SK-N-SH (cell line): Measurements from ENCODE around the gene CFAP20. TPM values are rescaled to one million over a fixed set of nuclear protein-coding genes. Genes with fewer than 3 reads are reported as not detected.

ENCODE experiments used
- CTCF ChIA-PET: fragments of 300-600, 350-600 bp; formaldehyde crosslinking; extraction: SDS; loops from one replicate; lab custom pipeline; 2021; lab: Yijun Ruan, JAX
- POLR2A ChIA-PET: fragments of 350-600 bp; sonication (Branson Sonifier 250); formaldehyde crosslinking; extraction: SDS; loops from one replicate; lab custom pipeline; 2020; ENCODE audit warnings: antibody characterized with exemption, inconsistent platforms; lab: Yijun Ruan, JAX
- DNase-seq: peaks from one replicate; pipeline ENCODE4 v3.0.0; 2012
- H2AFZ ChIP-seq: fragments of 200-600 bp; sonication (generic); 2 replicates; pipeline ENCODE4 v1.8.1; 2016; ENCODE audit warnings: antibody characterized with exemption, mild to moderate bottlenecking, low read depth
- H3F3A ChIP-seq: fragments of 200-600 bp; sonication (generic); replicated peaks from 2 replicates; pipeline ENCODE3; 2016; ENCODE audit warnings: antibody characterized with exemption, mild to moderate bottlenecking; ENCODE audit not compliant: insufficient read depth
- H3K27ac ChIP-seq, 2 experiments: fragments of 200-500 bp in 1 of 2; fragments of 200-600 bp in 1 of 2; sonication (Bioruptor generic) in 1 of 2; sonication (generic), shearing (Covaris generic) in 1 of 2; 2 replicates each; pipeline versions ENCODE4 v1.5.1 to v1.6.1; 2014 to 2016; ENCODE audit warnings: low read depth in 2 of 2, inconsistent platforms in 1 of 2, low read length in 1 of 2, mild to moderate bottlenecking in 1 of 2, mixed read lengths in 1 of 2
- H3K27me3 ChIP-seq: fragments of 200-600 bp; sonication (generic), shearing (Covaris generic); 2 replicates; pipeline ENCODE4 v1.6.1; 2016; ENCODE audit warnings: mixed run types; ENCODE audit not compliant: insufficient read depth
- H3K36me3 ChIP-seq, 2 experiments: fragments of 200-500 bp in 1 of 2; fragments of 200-600 bp in 1 of 2; sonication (Bioruptor generic) in 1 of 2; sonication (generic) in 1 of 2; replicated peaks in 1 of 2; 2 replicates each; pipeline versions ENCODE3 to v1.5.1; 2014 to 2016; ENCODE audit warnings: low read length in 1 of 2, mild to moderate bottlenecking in 1 of 2; ENCODE audit not compliant: insufficient read depth in 2 of 2, control insufficient read depth in 1 of 2
- H3K4me1 ChIP-seq, 2 experiments: fragments of 200-500 bp in 1 of 2; fragments of 200-600 bp in 1 of 2; sonication (Bioruptor generic) in 1 of 2; sonication (generic), shearing (Covaris generic) in 1 of 2; 2 replicates each; pipeline versions ENCODE4 v1.5.1 to v1.6.1; 2014 to 2016; ENCODE audit warnings: low read depth in 1 of 2, low read length in 1 of 2, mixed run types in 1 of 2; ENCODE audit not compliant: insufficient read depth in 2 of 2, control insufficient read depth in 1 of 2
- H3K4me2 ChIP-seq: fragments of 200-600 bp; sonication (generic), shearing (Covaris generic); 2 replicates; pipeline ENCODE4 v1.6.1; 2017; ENCODE audit warnings: mixed run types
- H3K4me3 ChIP-seq, 2 experiments: fragments of 200-500 bp in 1 of 2; fragments of 200-600 bp in 1 of 2; sonication (Bioruptor generic) in 1 of 2; sonication (generic), shearing (Covaris generic) in 1 of 2; 2 replicates each; pipeline versions ENCODE4 v1.5.1 to v1.8.1; 2014 to 2016; ENCODE audit warnings: low read depth in 2 of 2, inconsistent platforms in 1 of 2, low read length in 1 of 2, mild to moderate bottlenecking in 1 of 2, mixed read lengths in 1 of 2, moderate library complexity in 1 of 2
- H3K79me2 ChIP-seq: fragments of 200-600 bp; sonication (generic); 2 replicates; pipeline ENCODE4 v1.8.1; 2017; ENCODE audit warnings: mild to moderate bottlenecking; ENCODE audit not compliant: insufficient read depth
- H3K9ac ChIP-seq: fragments of 200-600 bp; sonication (generic); 2 replicates; pipeline ENCODE4 v1.6.1; 2017; ENCODE audit warnings: mixed run types
- H3K9me2 ChIP-seq: fragments of 200-600 bp; sonication (generic); 2 replicates; pipeline ENCODE4 v1.6.1; 2017; ENCODE audit warnings: mixed run types
- H3K9me3 ChIP-seq: fragments of 200-600 bp; sonication (generic); 2 replicates; pipeline ENCODE4 v1.6.1; 2017; ENCODE audit warnings: mixed run types, mild to moderate bottlenecking, moderate library complexity
- H4K20me1 ChIP-seq: fragments of 200-600 bp; sonication (generic); 2 replicates; pipeline ENCODE4 v1.6.1; 2017; ENCODE audit warnings: mild to moderate bottlenecking, mixed run types; ENCODE audit not compliant: insufficient read depth
- CHD2 ChIP-seq: fragments of 150-350 bp; IDR thresholded peaks from 2 replicates; pipeline ENCODE4 v1.6.1; 2018; ENCODE audit warnings: low read length; ENCODE audit not compliant: partially characterized antibody
- CTCF ChIP-seq: fragments of 200-600 bp; sonication (generic); IDR thresholded peaks from 2 replicates; pipeline ENCODE4 v1.6.1; 2017; ENCODE audit warnings: antibody characterized with exemption, mild to moderate bottlenecking, moderate library complexity
- EZH2phosphoT487 ChIP-seq: fragments of 200-600 bp; sonication (generic); IDR thresholded peaks from 2 replicates; pipeline ENCODE4 v1.6.1; 2017; ENCODE audit warnings: low read depth, mixed run types, mild to moderate bottlenecking, antibody characterized with exemption, moderate library complexity, borderline replicate concordance
- FOSL2 ChIP-seq: IDR thresholded peaks from 2 replicates; pipeline ENCODE4 v1.4.0; 2012; ENCODE audit warnings: low read depth, mild to moderate bottlenecking, moderate library complexity, borderline replicate concordance
- FOXM1 ChIP-seq: IDR thresholded peaks from 2 replicates; pipeline ENCODE4 v1.4.0; 2012; ENCODE audit warnings: low read depth, mild to moderate bottlenecking
- IRF3 ChIP-seq: fragments of 150-350 bp; IDR thresholded peaks from 2 replicates; pipeline ENCODE4 v1.6.1; 2016; ENCODE audit warnings: mild to moderate bottlenecking, low read depth, low read length
- JUND ChIP-seq: IDR thresholded peaks from 2 replicates; pipeline ENCODE4 v1.4.0; 2012
- MAX ChIP-seq: IDR thresholded peaks from 2 replicates; pipeline ENCODE4 v1.4.0; 2012; ENCODE audit warnings: low read depth
- MEF2A ChIP-seq: IDR thresholded peaks from 2 replicates; pipeline ENCODE4 v1.4.0; 2012; ENCODE audit warnings: low read depth, borderline replicate concordance
- NFIC ChIP-seq: IDR thresholded peaks from 2 replicates; pipeline ENCODE4 v1.4.0; 2012; ENCODE audit warnings: borderline replicate concordance
- NRF1 ChIP-seq: IDR thresholded peaks from 2 replicates; pipeline ENCODE4 v1.6.1; 2012; ENCODE audit warnings: low read depth, mild to moderate bottlenecking, low read length
- POLR2AphosphoS5 ChIP-seq: IDR thresholded peaks from 2 replicates; pipeline ENCODE4 v1.6.1; 2012; ENCODE audit warnings: low read depth, low read length
- RAD21 ChIP-seq: IDR thresholded peaks from 2 replicates; pipeline ENCODE4 v1.6.1; 2012; ENCODE audit warnings: mild to moderate bottlenecking, low read length
- RCOR1 ChIP-seq: fragments of 150-350 bp; IDR thresholded peaks from 2 replicates; pipeline ENCODE4 v1.6.1; 2017; ENCODE audit warnings: antibody characterized with exemption, low read length
- REST ChIP-seq: IDR thresholded peaks from 2 replicates; pipeline ENCODE4 v1.6.1; 2012; ENCODE audit warnings: mild to moderate bottlenecking, low read depth, low read length, moderate library complexity
- SMC3 ChIP-seq: IDR thresholded peaks from 2 replicates; pipeline ENCODE4 v1.6.1; 2012; ENCODE audit warnings: low read depth, low read length, improper control_type of control experiment
- TAF1 ChIP-seq: IDR thresholded peaks from 2 replicates; pipeline ENCODE4 v1.6.1; 2012; ENCODE audit warnings: low read depth, mild to moderate bottlenecking, low read length, moderate library complexity, borderline replicate concordance
- TCF12 ChIP-seq: IDR thresholded peaks from 2 replicates; pipeline ENCODE4 v1.4.0; 2012
- TEAD4 ChIP-seq: IDR thresholded peaks from 2 replicates; pipeline ENCODE4 v1.4.0; 2012; ENCODE audit warnings: mild to moderate bottlenecking, borderline replicate concordance; ENCODE audit not compliant: insufficient read depth
- USF1 ChIP-seq: IDR thresholded peaks from 2 replicates; pipeline ENCODE4 v1.4.0; 2012; ENCODE audit warnings: low read depth, borderline replicate concordance
- USF2 ChIP-seq: fragments of 150-350 bp; IDR thresholded peaks from 2 replicates; pipeline ENCODE4 v1.6.1; 2017; ENCODE audit warnings: antibody characterized with exemption, low read length, low read depth, borderline replicate concordance
- YY1 ChIP-seq: IDR thresholded peaks from 2 replicates; pipeline ENCODE4 v1.4.0; 2012; ENCODE audit warnings: low read depth, mild to moderate bottlenecking
- ZBTB33 ChIP-seq: IDR thresholded peaks from 2 replicates; pipeline ENCODE4 v1.4.0; 2012; ENCODE audit warnings: low read depth, borderline replicate concordance
- WGBS: methylation state at CpG from one replicate; pipeline ENCODE4 v1.1.6; 2017; ENCODE audit warnings: low lambda C conversion rate; 5-methylcytosine and 5-hydroxymethylcytosine counted together
- polyA plus RNA-seq, 3 experiments: library from polyadenylated mRNA; depleted of rRNA; stranded (reverse); fragments of >200 nt; gene quantifications; 2 replicates each; pipeline ENCODE4 v1.2.3, GENCODE V29; 2012

Gene CFAP20
- polyA plus RNA-seq, 1 of the 3 experiments (the other 2 are of a cell fraction), result 61.6 TPM

GRCh38 chr16:58127033-58127556 lies 2.1 kb downstream of the CFAP20 start:
- Histone ChIP-seq H3K4me2 (peak overlapping the region; percentile 78), H3K36me3 (no peaks in the 10 kb centered on the region), H3K27me3 (no peaks in the 10 kb centered on the region), H3K27ac (peak overlapping the region in 1 of 2 experiments; percentile 45; a peak in 1 of 4 replicates), H3K9me2 (no peaks in the 10 kb centered on the region), H3K4me1 (peaks cover 13 to 35% of the 10 kb centered on the region in 2 experiments; a peak in 3 of 4 replicates), H2AFZ (no peak overlapping the region), H3K4me3 (peak overlapping the region; percentile 90 to 92), H3K79me2 (peaks cover 66% of the 10 kb centered on the region), H3K9me3 (no peaks in the 10 kb centered on the region), H3K9ac (peak overlapping the region; percentile 92; the same call in 1 of the 2 replicates), H3F3A (peaks cover 7% of the 10 kb centered on the region), H4K20me1 (peaks cover 58% of the 10 kb centered on the region)
- 29% methylated on average over 7 of the region's 7 CpGs for WGBS
- no peak for DNase-seq
- ChIA-PET POLR2A (interaction anchor here (0.7 to 1.4 kb wide), 2 partner anchors 104 to 106 kb away, joined by 3 to 4 read pairs; no protein-coding TSS in a partner anchor), CTCF (interaction anchor here (0.7 to 6.5 kb wide), 21 partner anchors 10 to 536 kb away, joined by 3 to 91 read pairs (median 3); partner anchors contain the start of genes MMP15 and USB1)
- TF ChIP-seq YY1 (no peak), TEAD4 (no peak), SMC3 (no peak), REST (no peak), IRF3 (no peak), TAF1 (no peak), FOXM1 (no peak), NRF1 (no peak), TCF12 (no peak), FOSL2 (no peak), CTCF (peak; percentile 36; the same call in 1 of the 2 replicates), ZBTB33 (no peak), MAX (0 out of 2 replicates have a peak, but pooled peaks have one; percentile 25), EZH2phosphoT487 (no peak), USF1 (no peak), JUND (no peak), NFIC (no peak), RAD21 (peak; percentile 33), USF2 (no peak), RCOR1 (no peak), CHD2 (no peak), POLR2AphosphoS5 (no peak), MEF2A (no peak)
